Endothelial cell (in vitro differentiated cells): ENCODE data around the gene VPS51. TPM values are rescaled to one million over a fixed set of nuclear protein-coding genes. Genes with fewer than 3 reads are reported as not detected.

Experiments
- DNase-seq: peaks from one replicate; pipeline ENCODE4 v3.0.0; 2021; ENCODE audit warnings: low spot score
- H3K27ac Mint-ChIP-seq: one replicate; pipeline ENCODE4 v1.8.0; 2021; ENCODE audit warnings: mixed read lengths, inconsistent platforms; ENCODE audit not compliant: unreplicated experiment
- H3K27me3 Mint-ChIP-seq: one replicate; pipeline ENCODE4 v1.8.0; 2021; ENCODE audit warnings: mild to moderate bottlenecking, moderate library complexity, mixed read lengths, inconsistent platforms; ENCODE audit not compliant: unreplicated experiment
- H3K36me3 Mint-ChIP-seq: one replicate; pipeline ENCODE4 v1.8.0; 2021; ENCODE audit warnings: mild to moderate bottlenecking, low read depth, mixed read lengths, inconsistent platforms; ENCODE audit not compliant: unreplicated experiment
- H3K4me1 Mint-ChIP-seq: one replicate; pipeline ENCODE4 v1.8.0; 2021; ENCODE audit warnings: mild to moderate bottlenecking, mixed read lengths, inconsistent platforms; ENCODE audit not compliant: unreplicated experiment
- H3K4me3 Mint-ChIP-seq: one replicate; pipeline ENCODE4 v1.8.0; 2021; ENCODE audit warnings: mild to moderate bottlenecking, mixed read lengths, inconsistent platforms; ENCODE audit not compliant: unreplicated experiment
- H3K9me3 Mint-ChIP-seq: one replicate; pipeline ENCODE4 v1.8.0; 2021; ENCODE audit warnings: mixed read lengths, inconsistent platforms; ENCODE audit not compliant: unreplicated experiment
- total RNA-seq: library from RNA; stranded (reverse); fragmentation: NEBNext Ultra II Directional; extraction: Animal tissue kit (Norgen Biotek cat#: 25700); gene quantifications from one replicate; pipeline ENCODE4 v1.2.1, GENCODE V29; 2021; ENCODE audit not compliant: unreplicated experiment
- TF ChIP-seq, protein P1 (sequence below): fragments of 200-600 bp; sonication (generic); IDR thresholded peaks from one replicate; pipeline ENCODE4 v1.5.0; 2021; ENCODE audit warnings: antibody characterized with exemption; ENCODE audit not compliant: unreplicated experiment

The VPS51 gene
- total RNA-seq, 1 donor from 2014 or later, result 161 TPM

DNA sequence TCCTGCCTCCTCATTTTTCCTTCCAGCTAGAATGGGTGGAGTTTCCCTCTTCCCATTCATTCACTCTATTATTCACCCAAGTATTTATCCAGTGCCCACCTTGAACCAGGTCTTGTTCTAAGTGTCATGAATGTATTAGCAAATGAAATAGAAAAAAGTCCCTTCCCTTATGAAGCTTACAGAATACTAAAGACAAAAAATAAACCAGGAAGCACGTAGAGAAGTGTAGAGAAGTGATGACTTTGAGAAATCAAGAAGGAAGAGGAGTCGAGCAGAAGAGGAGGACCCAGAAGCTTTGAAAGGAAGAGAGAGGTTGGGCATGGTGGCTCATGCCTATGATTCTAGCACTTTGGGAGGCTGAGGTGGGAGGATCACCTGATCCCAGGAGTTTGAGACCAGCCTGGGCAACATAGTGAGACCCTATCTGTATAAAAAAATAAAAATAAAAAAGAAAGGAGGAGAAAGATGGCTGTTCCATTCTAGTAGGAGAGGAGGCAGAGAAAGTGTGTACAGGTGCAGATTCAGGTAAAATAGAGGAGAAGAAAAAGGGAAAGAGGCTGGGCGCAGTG is 55.4 kb downstream of the VPS51 start:
- no peaks in the 10 kb centered on the region for H3K9me3 Mint-ChIP-seq
- no peak overlapping the region for H3K27ac Mint-ChIP-seq
- no peaks in the 10 kb centered on the region for H3K4me1 Mint-ChIP-seq
- no peak for DNase-seq
- TF ChIP-seq, protein P1, sequence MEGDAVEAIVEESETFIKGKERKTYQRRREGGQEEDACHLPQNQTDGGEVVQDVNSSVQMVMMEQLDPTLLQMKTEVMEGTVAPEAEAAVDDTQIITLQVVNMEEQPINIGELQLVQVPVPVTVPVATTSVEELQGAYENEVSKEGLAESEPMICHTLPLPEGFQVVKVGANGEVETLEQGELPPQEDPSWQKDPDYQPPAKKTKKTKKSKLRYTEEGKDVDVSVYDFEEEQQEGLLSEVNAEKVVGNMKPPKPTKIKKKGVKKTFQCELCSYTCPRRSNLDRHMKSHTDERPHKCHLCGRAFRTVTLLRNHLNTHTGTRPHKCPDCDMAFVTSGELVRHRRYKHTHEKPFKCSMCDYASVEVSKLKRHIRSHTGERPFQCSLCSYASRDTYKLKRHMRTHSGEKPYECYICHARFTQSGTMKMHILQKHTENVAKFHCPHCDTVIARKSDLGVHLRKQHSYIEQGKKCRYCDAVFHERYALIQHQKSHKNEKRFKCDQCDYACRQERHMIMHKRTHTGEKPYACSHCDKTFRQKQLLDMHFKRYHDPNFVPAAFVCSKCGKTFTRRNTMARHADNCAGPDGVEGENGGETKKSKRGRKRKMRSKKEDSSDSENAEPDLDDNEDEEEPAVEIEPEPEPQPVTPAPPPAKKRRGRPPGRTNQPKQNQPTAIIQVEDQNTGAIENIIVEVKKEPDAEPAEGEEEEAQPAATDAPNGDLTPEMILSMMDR, result no peak
- no peaks in the 10 kb centered on the region for H3K27me3 Mint-ChIP-seq
- no peak overlapping the region for H3K4me3 Mint-ChIP-seq
- no peaks in the 10 kb centered on the region for H3K36me3 Mint-ChIP-seq

DNA sequence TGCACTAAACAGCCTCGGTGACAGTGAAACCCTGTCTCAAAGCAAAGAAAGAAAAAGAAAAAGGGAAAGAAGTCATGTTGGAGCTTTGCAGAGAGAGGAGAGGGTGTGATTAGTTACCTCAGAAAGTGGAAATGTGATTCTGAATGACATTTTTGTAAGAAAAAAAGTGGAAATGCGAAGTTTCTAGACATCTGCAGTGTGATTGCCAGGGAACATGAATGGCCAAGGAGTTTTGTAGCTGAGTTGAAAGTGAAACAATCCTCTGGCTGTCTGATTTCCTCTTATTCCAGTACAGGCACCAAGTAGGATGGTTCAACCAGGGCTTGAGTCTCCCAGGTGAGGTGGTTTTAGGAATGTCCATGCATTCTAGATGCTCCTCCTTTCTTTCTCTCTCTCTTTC is 56.1 kb downstream of the VPS51 start:
- TF ChIP-seq, protein P1, result no peak
- no peaks in the 10 kb centered on the region for H3K27me3 Mint-ChIP-seq
- H3K4me3 Mint-ChIP-seq, result no peak overlapping the region

DNA sequence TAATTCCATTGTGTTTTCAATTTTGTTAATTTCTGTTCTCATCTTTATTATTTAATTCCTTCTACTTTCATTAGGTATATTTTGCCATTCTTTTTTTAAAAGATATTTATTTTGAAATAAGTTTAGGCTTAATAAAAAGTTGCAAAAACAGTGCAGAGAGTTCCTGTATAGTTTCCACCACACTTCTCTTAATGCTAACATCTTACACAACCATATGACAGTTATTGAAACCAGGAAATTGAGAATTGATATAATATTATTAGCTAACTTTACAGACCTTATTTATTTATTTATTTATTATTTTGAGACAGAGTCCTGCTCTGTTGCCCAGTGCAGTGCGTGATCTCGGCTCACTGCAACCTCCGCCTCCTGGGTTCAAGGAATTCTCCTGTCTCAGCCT is 60.2 kb downstream of the VPS51 start:
- H3K27ac Mint-ChIP-seq, result no peak overlapping the region
- H3K36me3 Mint-ChIP-seq, result no peaks in the 10 kb centered on the region
- no peaks in the 10 kb centered on the region for H3K9me3 Mint-ChIP-seq
- TF ChIP-seq, protein P1, result no peak
- no peaks in the 10 kb centered on the region for H3K4me1 Mint-ChIP-seq
- no peak overlapping the region for H3K4me3 Mint-ChIP-seq
- no peaks in the 10 kb centered on the region for H3K27me3 Mint-ChIP-seq
- no peak for DNase-seq

More for the DNA sequence above, 56.1 kb downstream of the VPS51 start:
- Mint-ChIP-seq H3K36me3 (no peaks in the 10 kb centered on the region), H3K4me1 (no peaks in the 10 kb centered on the region), H3K9me3 (no peaks in the 10 kb centered on the region), H3K27ac (no peak overlapping the region)
- no peak for DNase-seq

DNA sequence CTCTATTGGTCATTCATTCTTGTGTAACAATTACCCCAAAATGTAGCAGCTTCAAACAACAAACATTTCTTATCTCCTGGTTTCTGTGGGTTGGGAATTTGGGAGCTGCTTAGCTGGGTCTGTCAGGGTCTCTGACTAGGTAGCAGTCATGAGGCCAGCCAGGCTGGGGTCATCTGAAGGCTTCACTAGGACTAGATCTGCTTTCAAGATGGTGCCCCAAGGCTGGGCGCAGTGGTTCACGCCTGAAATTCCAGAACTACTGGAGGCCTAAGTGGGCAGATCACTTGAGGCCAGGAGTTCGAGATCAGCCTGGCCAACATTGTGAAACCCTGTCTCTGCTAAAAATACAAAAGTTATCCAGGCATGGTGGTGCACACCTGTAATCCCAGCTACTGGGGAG is 60.9 kb downstream of the VPS51 start:
- no peak overlapping the region for H3K27ac Mint-ChIP-seq
- TF ChIP-seq, protein P1, result no peak
- no peaks in the 10 kb centered on the region for H3K27me3 Mint-ChIP-seq
- no peak overlapping the region for H3K4me3 Mint-ChIP-seq
- no peak for DNase-seq
- no peaks in the 10 kb centered on the region for H3K9me3 Mint-ChIP-seq
- H3K4me1 Mint-ChIP-seq, result no peaks in the 10 kb centered on the region
- no peaks in the 10 kb centered on the region for H3K36me3 Mint-ChIP-seq

DNA sequence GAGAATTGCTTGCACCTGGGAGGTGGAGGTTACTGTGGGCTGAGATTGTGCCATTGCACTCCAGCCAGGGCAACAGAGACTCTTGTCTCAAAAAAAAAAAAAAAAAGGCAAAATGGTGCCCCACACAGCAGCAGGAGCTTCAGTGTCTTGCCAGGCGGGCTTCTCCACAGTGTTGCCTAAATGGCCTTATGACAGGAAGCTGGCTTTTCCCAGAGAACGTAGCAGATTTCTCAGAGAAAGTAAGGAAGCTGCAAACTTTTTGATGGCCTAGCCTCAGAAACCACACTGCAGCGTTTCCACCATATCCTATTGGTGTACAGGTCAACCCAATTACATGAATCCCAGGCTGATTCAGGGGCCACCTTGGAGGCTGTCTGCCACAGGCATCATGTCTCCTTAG is 61.3 kb downstream of the VPS51 start:
- DNase-seq, result no peak
- H3K27me3 Mint-ChIP-seq, result no peaks in the 10 kb centered on the region
- H3K27ac Mint-ChIP-seq, result no peak overlapping the region
- H3K36me3 Mint-ChIP-seq, result no peaks in the 10 kb centered on the region
- no peaks in the 10 kb centered on the region for H3K4me1 Mint-ChIP-seq
- H3K9me3 Mint-ChIP-seq, result no peaks in the 10 kb centered on the region
- H3K4me3 Mint-ChIP-seq, result no peak overlapping the region
- TF ChIP-seq, protein P1, result no peak
